Activated B cell treated with CpG ODN at 0.5 μM for 24 hours (primary cell): ENCODE results near the gene ZNF664. TPM values are rescaled to one million over a fixed set of nuclear protein-coding genes. Genes with fewer than 3 reads are reported as not detected.

Experiments used
- ATAC-seq: fragments of 200-7000 bp; cut with Tn5 transposase; one replicate; pipeline ENCODE4 v1.10.0; 2021; ENCODE audit warnings: low read depth, mild to moderate bottlenecking, moderate library complexity
- CTCF ChIA-PET: fragments of 350-600 bp; sonication (Branson Sonifier 250); formaldehyde crosslinking; loops from one replicate; lab custom pipeline; 2021; ENCODE audit warnings: antibody characterized with exemption; lab: Charles Lee
- POLR2A ChIA-PET: fragments of 350-600 bp; sonication (Branson Sonifier 250); formaldehyde crosslinking; loops from one replicate; lab custom pipeline; 2021; ENCODE audit warnings: antibody characterized with exemption; lab: Charles Lee
- DNase-seq: peaks from one replicate; pipeline ENCODE4 v3.0.0; 2022
- H3K27ac Mint-ChIP-seq: one replicate; pipeline ENCODE4 v1.8.0; 2020; ENCODE audit warnings: mixed read lengths
- H3K27me3 Mint-ChIP-seq: one replicate; pipeline ENCODE4 v1.8.0; 2021; ENCODE audit warnings: mixed read lengths
- H3K36me3 Mint-ChIP-seq: one replicate; pipeline ENCODE4 v1.8.0; 2021; ENCODE audit warnings: low read depth, mixed read lengths
- H3K4me1 Mint-ChIP-seq: one replicate; pipeline ENCODE4 v1.8.0; 2021; ENCODE audit warnings: mixed read lengths
- H3K4me3 Mint-ChIP-seq: one replicate; pipeline ENCODE4 v1.8.0; 2020; ENCODE audit warnings: mild to moderate bottlenecking, mixed read lengths
- H3K9me3 Mint-ChIP-seq: one replicate; pipeline ENCODE4 v1.8.0; 2020; ENCODE audit warnings: mixed read lengths
- intact Hi-C: fragments of 100-400 bp; cut with micrococcal nuclease; formaldehyde crosslinking; loops from one replicate; pipeline ENCODE4 v1.15.1; 2024
- total RNA-seq: library from RNA; stranded (reverse); gene quantifications from 2 replicates; pipeline ENCODE4 v1.2.3, GENCODE V29; 2022
- TF ChIP-seq, protein P1 (sequence below): fragments of 200-600 bp; IDR thresholded peaks from one replicate; pipeline ENCODE4 v1.8.0; 2022; ENCODE audit warnings: antibody characterized with exemption, mild to moderate bottlenecking

The ZNF664 gene
- total RNA-seq, 1 donor from 2014 or later: 40.7 TPM

DNA sequence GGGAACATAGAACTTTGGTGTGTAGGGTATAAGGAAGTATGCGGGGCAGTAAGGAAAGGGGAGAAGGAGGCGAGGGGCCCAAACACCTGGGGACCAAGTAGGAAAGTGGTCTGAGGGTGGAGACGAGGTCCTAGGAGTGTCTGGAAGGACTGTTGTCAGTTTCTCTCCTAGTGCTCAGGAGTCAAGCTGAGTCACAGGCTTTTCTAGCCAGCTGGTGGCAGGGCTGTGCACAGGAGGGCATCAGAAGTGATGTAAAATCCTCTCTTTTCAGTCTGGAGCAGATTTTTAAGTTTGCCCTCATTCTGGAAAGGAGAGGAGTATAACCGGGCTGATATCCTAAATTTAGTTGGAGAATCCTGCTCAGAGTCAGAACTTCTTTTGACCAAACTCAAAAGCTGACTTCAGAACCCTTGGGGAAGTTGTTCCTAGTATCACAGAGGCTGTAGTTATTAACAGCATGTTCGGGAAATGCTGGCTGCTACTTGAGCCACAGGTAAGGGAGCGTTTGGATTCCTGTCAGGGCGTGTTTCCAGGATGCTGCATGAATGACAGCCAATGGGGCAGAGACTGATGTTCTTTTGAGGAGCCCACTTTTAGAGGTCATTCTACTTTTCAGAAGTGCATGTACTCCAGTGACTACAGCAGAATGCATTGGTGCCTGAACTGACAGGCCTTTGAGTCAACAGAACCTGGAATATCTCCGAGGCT lies 19.3 kb downstream of the ZNF664 start:
- H3K27ac Mint-ChIP-seq: no peak overlapping the region
- no peaks in the 10 kb centered on the region for H3K9me3 Mint-ChIP-seq
- no peaks in the 10 kb centered on the region for H3K27me3 Mint-ChIP-seq
- POLR2A ChIA-PET: no interaction called here
- H3K4me3 Mint-ChIP-seq: no peak overlapping the region
- intact Hi-C loops: no loop called here
- CTCF ChIA-PET: no interaction called here
- H3K4me1 Mint-ChIP-seq: peaks cover 23% of the 10 kb centered on the region
- H3K36me3 Mint-ChIP-seq: peaks cover 73% of the 10 kb centered on the region
- DNase-seq (no peak), ATAC-seq (no peak)
- TF ChIP-seq, protein P1, sequence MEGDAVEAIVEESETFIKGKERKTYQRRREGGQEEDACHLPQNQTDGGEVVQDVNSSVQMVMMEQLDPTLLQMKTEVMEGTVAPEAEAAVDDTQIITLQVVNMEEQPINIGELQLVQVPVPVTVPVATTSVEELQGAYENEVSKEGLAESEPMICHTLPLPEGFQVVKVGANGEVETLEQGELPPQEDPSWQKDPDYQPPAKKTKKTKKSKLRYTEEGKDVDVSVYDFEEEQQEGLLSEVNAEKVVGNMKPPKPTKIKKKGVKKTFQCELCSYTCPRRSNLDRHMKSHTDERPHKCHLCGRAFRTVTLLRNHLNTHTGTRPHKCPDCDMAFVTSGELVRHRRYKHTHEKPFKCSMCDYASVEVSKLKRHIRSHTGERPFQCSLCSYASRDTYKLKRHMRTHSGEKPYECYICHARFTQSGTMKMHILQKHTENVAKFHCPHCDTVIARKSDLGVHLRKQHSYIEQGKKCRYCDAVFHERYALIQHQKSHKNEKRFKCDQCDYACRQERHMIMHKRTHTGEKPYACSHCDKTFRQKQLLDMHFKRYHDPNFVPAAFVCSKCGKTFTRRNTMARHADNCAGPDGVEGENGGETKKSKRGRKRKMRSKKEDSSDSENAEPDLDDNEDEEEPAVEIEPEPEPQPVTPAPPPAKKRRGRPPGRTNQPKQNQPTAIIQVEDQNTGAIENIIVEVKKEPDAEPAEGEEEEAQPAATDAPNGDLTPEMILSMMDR: no peak

DNA sequence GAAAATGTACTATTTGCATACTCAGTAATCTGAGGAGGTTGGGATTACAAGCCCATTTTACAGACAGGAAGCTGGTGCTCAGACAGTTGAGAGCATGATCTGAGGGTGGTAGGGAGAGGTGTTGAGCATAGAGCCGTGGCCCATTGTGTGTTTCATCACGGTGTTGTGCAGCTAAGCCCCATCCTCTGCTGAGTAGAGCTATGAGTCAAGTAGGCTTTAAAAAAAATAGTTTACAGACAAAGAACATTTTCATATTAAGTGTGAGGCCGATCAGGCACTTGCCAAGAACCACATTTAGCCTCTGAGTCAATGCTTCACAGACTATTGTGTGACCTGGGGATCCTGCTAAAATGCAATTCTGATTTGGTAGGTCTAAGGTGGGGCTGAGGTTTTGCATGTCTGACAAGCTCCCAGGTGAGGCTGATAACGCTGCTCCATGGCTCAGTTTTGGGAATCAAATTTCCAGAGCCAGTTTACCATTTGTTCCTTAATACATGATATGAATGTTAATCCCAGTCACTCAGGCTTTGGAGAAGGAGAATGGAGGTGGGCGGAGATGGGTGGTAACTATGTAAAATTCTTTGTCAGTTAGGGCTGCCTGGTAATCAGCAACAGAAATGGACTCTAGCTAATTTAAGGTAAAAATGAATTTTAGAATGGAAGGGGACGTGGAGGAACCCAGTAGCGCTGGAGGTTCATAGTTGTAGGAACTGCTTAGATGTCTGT lies 22.2 kb downstream of the ZNF664 start:
- Mint-ChIP-seq H3K4me3 (no peak overlapping the region), H3K27ac (no peak overlapping the region), H3K36me3 (peaks cover 62% of the 10 kb centered on the region), H3K4me1 (peaks cover 9% of the 10 kb centered on the region), H3K9me3 (no peaks in the 10 kb centered on the region), H3K27me3 (no peaks in the 10 kb centered on the region)
- CTCF ChIA-PET: no interaction called here
- intact Hi-C loops: no loop called here
- no peak for ATAC-seq
- DNase-seq: no peak
- POLR2A ChIA-PET: interaction anchor here (0.7 kb wide), 1 partner anchor 8 kb away, joined by 3 read pairs; no protein-coding TSS in a partner anchor
- TF ChIP-seq, protein P1: no peak

DNA sequence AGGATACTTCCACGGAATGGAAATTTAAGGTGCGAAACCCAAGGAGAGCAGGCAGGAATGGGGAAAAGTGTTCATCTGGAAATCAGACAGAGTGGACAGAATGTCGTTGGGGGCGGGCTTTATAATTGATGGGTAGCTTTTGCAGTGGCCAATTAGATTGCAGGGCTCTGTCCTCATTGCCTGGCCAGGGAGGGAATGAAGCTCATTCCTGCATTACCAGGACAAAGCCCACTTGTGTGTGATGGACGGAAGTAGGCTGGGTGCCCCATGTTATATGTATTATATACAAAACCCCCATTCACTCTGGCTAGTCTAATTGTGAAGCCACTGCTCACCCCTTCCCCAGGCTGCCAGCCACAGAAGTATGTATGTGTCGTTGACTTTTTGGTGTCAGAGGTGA lies 23.6 kb downstream of the ZNF664 start:
- Mint-ChIP-seq H3K9me3 (no peaks in the 10 kb centered on the region), H3K27me3 (no peaks in the 10 kb centered on the region), H3K27ac (no peak overlapping the region), H3K4me3 (no peak overlapping the region), H3K36me3 (peaks cover 51% of the 10 kb centered on the region), H3K4me1 (peaks cover 3% of the 10 kb centered on the region)
- intact Hi-C loops: no loop called here
- ChIA-PET CTCF (no interaction called here), POLR2A (no interaction called here)
- DNase-seq (no peak), ATAC-seq (no peak)
- TF ChIP-seq, protein P1: no peak

DNA sequence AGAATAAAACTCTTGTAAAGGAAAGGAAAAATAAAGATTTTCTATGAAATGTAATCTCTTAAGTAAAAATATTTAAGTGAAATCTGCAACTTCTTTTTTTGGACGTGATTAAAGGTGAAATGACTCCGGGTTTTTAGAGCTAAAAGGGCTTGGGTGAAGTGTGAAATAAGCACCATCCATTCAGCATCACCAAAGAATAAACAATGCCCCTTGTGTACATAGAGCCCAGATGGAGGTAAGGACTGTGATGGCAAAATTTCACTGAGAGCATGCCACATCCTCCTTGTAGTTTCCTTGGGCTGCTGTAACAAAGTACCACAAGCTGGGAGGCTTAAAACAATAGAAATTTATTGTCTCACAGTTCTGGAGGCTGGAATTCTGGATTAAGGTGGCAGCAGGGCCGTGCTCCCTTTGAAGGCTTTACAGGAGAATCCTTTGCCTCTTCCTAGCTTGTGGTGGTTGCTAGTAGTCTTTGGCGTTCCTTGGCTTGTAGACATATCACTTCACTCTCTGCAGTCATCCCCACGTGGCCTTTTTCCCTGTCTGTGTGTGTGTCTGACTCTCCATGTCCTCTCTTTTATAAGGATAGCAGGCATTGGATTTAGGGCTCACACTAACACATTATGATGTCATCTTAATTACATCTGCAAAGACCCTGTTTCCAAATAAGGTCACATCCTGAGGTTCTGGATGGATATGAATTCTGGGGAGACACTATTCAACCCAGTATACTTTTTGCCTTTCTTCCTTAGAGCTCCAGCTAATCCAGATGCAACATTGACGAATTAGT lies 24.2 kb downstream of the ZNF664 start:
- no peak overlapping the region for H3K4me3 Mint-ChIP-seq
- DNase-seq (no peak), ATAC-seq (no peak)
- ChIA-PET CTCF (no interaction called here), POLR2A (no interaction called here)
- H3K27me3 Mint-ChIP-seq: no peaks in the 10 kb centered on the region
- H3K36me3 Mint-ChIP-seq: peaks cover 45% of the 10 kb centered on the region
- H3K27ac Mint-ChIP-seq: no peak overlapping the region
- TF ChIP-seq, protein P1: no peak
- no peaks in the 10 kb centered on the region for H3K9me3 Mint-ChIP-seq
- intact Hi-C loops: no loop called here
- H3K4me1 Mint-ChIP-seq: peaks cover 3% of the 10 kb centered on the region

DNA sequence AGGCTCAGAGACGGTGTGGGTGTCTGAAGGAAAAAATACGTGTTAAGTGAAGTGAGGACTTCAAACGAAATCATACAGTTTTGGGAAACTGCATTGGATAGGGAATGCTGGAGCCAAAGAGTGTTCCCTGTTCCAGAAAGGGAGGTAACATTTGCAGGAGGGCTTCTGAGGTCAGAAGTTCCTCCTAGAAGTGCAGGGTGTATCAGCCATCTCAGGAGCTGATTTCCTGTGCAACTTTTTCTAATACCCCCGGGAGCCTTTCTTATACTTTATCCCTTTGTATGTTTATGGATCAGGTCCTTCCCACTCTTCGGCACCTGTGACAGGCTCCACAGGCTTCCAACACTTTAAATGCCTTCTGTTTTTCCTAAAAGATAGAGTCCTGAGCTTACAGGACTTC lies 24.9 kb downstream of the ZNF664 start:
- TF ChIP-seq, protein P1: no peak
- Mint-ChIP-seq H3K4me3 (no peak overlapping the region), H3K4me1 (peaks cover 3% of the 10 kb centered on the region), H3K9me3 (no peaks in the 10 kb centered on the region), H3K36me3 (peaks cover 38% of the 10 kb centered on the region), H3K27me3 (no peaks in the 10 kb centered on the region), H3K27ac (no peak overlapping the region)
- POLR2A ChIA-PET: no interaction called here
- intact Hi-C loops: no loop called here
- no peak for ATAC-seq
- no peak for DNase-seq
- CTCF ChIA-PET: no interaction called here
